Mucosa of gallbladder (tissue), 1 donor: Measurements from ENCODE around the gene TUBGCP6. TPM values are rescaled to one million over a fixed set of nuclear protein-coding genes. Genes with fewer than 3 reads are reported as not detected.

Experiments used
- DNase-seq: peaks from one replicate; pipeline ENCODE4 v3.0.0-alpha.2; 2020; ENCODE audit warnings: low spot score
- total RNA-seq: library from RNA; stranded (reverse); gene quantifications from one replicate; pipeline ENCODE4 v1.2.1, GENCODE V29; 2021
- donor health status: DM: no; HTN: no; CAD: no.

The TUBGCP6 gene
- total RNA-seq, 1 donor from 2014 or later = 64.4 TPM

DNA sequence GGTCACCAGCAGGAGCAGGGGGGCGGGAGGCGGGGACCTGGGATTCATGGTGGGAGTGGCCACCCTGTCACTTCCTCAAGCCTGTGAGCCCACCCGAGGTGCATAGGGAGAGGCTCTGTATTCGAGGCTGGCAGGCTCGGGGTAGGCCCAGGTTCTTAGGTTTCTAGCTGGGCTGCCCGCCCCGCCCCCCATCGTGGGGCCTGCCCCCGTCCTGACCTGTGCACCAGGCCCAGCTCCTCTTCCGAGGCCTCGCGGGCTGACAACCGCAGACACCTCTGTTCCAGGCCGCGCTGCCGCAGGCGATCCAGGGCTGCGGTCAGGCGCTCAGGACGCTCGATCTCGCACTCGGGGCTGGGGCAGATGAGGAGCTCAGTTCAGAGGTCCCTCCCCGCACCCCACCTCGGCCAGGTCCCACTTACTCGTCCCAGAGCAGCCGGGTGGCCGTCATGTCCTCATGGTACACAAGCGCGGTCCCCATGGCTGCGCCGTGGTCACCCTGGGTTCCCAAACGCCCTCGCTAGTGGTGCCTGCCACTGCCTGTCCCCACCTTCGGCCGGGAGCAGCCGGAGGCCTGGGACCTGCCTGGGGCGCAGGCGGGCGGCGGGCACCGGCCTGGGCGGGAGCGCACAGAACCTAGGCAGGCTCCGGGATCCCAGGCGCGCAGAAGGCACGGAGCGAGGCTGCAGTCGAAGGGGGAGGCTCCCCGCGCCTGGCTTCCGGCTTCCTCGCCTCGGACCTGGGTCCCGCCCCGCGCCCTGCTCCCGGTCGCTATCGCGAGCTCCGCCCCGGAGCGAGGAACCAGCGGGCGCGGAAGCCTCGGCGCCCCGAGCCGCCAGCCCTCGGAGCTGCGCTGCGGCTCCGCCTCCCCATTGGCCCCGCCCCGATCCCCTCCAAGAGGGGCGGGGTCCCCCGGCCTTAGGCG, 6.0 kb upstream of the TUBGCP6 start, which contains the start of gene HDAC10:
Gene HDAC10 (minus strand): TSS at position 711 of the 922 bp plus-strand sequence. CDS start 233 bp downstream, at position 478.
- DNase-seq = peak; percentile 83

GRCh38 chr22:50250249-50250554, 5.4 kb upstream of the TUBGCP6 start:
- DNase-seq = no peak

DNA sequence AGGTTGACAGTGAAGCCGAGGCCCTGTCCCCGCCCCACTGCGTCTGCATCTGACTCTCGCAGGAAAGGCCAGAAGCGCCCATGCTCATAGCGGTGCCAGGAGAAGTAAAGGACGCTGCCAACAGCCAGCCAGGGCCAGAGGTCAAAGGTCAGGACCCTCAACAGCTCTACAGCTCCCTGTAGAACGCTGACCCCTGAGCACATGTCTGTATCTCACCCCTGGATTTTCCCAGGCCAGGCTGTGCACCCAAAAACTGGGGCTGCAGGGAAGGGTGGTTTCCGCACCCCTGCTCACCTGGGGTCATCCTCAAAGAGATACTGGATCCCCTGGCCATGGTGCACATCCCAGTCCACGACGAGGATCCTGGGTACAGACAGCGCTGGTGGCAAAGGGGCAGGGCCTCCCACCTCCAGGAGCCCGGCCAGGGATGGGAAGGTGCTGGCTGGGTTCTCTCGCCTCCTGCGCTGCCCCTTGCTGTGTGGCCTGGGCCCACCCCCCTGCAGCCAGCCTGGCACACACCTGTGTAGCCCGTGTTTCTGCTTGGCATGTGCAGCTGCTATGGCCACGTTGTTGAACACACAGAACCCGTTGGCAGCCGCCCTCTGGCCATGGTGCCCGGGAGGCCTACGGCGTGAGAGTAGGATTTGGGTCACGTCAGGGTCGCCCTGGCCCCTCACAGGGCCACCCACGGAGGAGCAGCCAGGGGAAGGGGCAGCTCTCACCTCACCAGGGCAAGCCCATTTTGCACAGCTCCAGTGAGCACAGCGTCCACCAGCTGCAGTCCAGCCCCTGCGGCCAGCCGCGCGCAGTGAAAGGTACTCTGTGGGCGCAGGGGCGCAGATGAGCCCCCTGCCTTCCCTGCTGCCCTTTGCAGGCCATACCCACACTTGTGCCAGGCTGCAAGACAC, 4.8 kb upstream of the TUBGCP6 start:
- DNase-seq = no peak

GRCh38 chr22:50248196-50249081, 3.6 kb upstream of the TUBGCP6 start:
- no peak for DNase-seq

DNA sequence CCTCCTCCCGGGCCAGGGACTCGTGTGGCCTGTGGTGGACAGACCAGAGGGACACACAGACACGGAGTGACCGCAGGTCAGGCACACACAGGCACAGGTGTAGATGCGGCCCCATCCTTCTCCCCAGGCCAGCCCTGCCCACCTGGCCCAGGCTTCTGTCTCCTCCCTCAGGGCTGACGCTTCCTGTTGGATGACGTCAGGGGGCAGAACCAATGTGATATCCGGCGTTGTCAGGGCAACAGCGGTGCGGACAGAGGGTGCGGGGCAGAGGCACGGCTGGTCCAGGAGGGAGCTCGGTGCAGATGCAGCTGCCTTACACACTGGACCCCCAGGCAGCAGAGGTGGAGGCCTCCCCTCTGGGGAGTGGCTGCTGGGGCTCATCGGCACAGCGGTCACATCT, 2.9 kb upstream of the TUBGCP6 start:
- DNase-seq = peak; percentile 65

- no peak for DNase-seq
Observed at GRCh38 chr22:50246242-50247175, 1.7 kb upstream of the TUBGCP6 start.

DNA sequence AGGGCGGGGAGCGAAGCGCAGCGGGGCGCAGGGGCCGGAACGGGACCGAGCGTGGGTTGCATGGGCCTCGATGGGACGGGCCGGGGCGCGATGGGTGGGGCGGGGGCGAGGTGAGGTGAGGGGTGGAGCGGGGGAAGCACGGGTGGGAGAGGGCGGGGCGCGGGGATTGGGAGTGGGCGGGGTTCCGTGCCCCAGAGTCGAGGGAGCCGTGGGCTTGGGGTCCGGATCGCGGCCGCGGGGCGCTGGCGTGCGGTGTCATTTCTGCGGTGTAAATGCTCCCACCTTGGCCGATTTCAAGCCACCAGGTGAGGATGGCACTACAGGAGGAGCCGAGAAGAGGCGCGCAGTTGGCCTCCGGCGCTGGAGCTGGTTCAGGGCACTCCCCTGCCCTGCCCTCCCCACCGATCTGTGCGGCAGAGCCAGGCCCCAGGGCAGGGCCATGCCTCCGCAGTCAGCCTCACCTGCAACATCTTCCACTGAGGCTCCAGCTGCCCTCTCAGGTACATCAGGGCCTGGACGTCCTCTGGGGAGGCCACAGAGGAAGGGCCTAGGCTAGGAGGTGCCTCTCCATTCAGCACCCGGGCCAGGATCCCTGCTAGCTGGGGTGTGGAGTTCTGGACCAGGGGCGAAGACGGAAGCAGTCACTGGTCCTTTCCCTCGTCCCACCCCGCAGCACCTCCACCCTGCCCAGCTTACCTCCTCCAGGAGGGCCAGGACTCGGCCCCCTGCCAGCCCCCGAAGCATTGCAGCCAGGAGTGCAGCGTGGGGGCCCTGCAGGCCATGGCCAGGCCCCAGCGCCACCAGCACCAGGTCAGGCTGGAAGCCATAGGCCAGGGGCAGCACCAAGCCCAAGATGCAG, 620 bp upstream of the TUBGCP6 start:
- DNase-seq = no peak

- no peak for DNase-seq
Observed at GRCh38 chr22:50243685-50244419, 971 bp downstream of the TUBGCP6 start.

- no peak for DNase-seq
Observed at GRCh38 chr22:50242406-50242949, 2.3 kb downstream of the TUBGCP6 start.

DNA sequence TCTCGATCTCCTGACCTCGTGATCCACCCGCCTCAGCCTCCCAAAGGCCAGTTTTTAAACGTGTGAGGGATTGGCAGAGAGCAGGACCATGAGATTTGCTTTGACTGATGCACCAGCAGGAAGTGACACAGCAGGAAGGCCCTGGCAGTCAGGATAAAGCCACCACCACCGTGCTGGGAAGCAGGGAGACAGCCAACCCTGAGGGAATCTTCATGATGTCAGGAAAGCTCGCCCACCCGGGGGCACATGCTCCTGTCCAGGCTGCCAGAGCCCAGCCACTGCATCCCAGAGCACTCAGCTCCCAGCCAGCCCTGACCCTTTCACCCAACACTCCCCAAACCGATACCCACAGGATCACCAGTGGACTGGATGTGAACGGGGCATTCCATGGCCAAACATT, 6.1 kb downstream of the TUBGCP6 start:
- no peak for DNase-seq

- no peak for DNase-seq
Observed at GRCh38 chr22:50236731-50237409, 8.0 kb downstream of the TUBGCP6 start.

DNA sequence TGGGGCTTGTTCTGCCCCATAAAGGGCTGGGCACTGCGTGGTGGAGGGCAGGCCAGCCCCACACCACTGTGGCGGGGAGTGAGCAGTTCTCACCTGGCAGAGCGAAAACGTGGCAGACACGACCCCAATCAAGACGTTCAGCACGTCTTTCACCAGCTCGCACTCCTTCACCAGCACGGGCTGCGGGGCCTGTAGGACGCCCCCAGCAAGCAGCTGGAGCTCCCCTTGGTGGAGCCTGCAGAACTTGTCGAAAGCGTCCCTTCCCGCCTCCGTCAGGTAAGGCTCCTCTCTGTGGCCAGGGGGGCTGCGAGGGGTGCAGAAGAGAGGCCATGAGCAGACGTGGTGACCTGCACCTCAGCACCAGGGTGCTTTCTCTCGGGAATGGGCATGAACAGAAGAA, 11.6 kb downstream of the TUBGCP6 start:
- DNase-seq = no peak

GRCh38 chr22:50232481-50233151, 12.2 kb downstream of the TUBGCP6 start:
- DNase-seq = no peak

DNA sequence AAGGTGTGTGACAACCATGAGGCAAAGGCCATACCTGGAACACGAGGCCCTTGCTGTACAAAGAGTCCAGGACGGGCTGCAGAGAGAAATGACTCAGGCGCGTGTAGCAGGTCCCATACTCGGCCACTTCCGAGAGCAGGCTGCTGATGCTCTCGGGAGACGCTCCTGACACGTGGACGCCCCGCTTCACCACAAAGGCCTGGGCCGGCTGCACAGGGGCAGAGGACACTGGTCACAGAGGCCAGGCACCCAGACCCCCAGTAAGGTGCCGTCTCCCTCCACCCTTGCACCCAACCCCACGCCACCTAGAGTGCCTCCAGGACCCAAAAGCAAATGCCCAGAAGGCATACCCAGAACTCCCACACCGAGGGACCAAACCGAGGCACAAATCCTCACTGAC, 15.5 kb downstream of the TUBGCP6 start:
- DNase-seq = no peak

- no peak for DNase-seq
Observed at GRCh38 chr22:50228366-50228765, 16.5 kb downstream of the TUBGCP6 start.

DNA sequence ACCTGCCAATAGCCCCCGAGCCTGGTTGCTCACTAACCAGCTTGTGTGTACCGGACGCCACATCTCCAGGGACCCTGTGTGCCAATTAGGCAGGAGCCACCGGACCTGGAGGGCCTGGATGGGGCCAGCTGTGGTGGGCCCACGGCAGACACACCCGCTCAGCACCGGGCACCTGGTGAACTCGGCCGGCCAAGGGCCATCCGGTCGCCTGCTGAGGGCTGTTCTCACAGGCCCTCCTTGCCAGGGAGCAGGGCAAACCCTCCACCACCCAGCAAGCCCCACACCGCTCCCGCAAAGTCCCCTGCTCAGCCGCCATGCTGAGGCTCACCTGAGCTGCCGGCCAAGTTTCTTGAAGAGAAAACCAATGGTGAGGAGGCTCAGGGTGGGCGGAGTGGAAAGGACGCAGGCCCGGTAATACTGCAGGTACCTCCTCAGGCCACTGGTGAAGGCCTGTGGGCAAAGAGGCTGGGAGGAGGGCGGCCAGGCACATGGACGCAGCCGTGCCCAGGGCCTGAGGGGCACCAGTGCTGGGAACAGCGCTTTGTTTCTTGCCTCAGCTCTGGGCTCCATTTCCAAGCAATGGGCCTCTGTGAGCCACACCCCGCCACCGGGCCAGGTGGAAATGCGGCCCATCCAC, 17.1 kb downstream of the TUBGCP6 start:
- no peak for DNase-seq

- no peak for DNase-seq
Observed at GRCh38 chr22:50226875-50227165, 18.0 kb downstream of the TUBGCP6 start.
